NCI-H82 treated with DMSO at 0.1 percent for 48 hours (cell line): ENCODE measurements around the gene CPNE5.

Experiments
- DNase-seq: peaks from one replicate; lab custom pipeline; 2025; ENCODE audit not compliant: unreplicated experiment; lab: John Stamatoyannopoulos, UW

Gene CPNE5

GRCh38 chr6:36858407-36858981 is 19.2 kb upstream of the CPNE5 start:
- no peak for DNase-seq

GRCh38 chr6:36857325-36857724 is 18.1 kb upstream of the CPNE5 start:
- no peak for DNase-seq

- DNase-seq: no peak
These were observed 17.0 kb upstream of the CPNE5 start for GRCh38 chr6:36856277-36856676.

GRCh38 chr6:36855750-36856149 is 16.5 kb upstream of the CPNE5 start:
- no peak for DNase-seq

- no peak for DNase-seq
These were observed 14.1 kb upstream of the CPNE5 start for GRCh38 chr6:36853325-36853724.

GRCh38 chr6:36852481-36853147 is 13.4 kb upstream of the CPNE5 start:
- DNase-seq: no peak

- DNase-seq: no peak
These were observed 12.4 kb upstream of the CPNE5 start for GRCh38 chr6:36851626-36852025.

- peak; percentile 53 for DNase-seq
These were observed 11.9 kb upstream of the CPNE5 start for GRCh38 chr6:36851149-36851614.

GRCh38 chr6:36850021-36850420 is 10.8 kb upstream of the CPNE5 start:
- peak; percentile 72 for DNase-seq

GRCh38 chr6:36848658-36849441 is 9.6 kb upstream of the CPNE5 start:
- peak; percentile 83 for DNase-seq

- DNase-seq: no peak
These were observed 8.7 kb upstream of the CPNE5 start for GRCh38 chr6:36847991-36848390.

GRCh38 chr6:36847152-36847551 is 7.9 kb upstream of the CPNE5 start:
- peak; percentile 83 for DNase-seq

GRCh38 chr6:36845233-36845632 is 6.0 kb upstream of the CPNE5 start:
- no peak for DNase-seq

- peak; percentile 24 for DNase-seq
These were observed 5.3 kb upstream of the CPNE5 start for GRCh38 chr6:36844232-36845170.

- no peak for DNase-seq
These were observed 3.9 kb upstream of the CPNE5 start for GRCh38 chr6:36843170-36843569.

- DNase-seq: no peak
These were observed 2.5 kb upstream of the CPNE5 start for GRCh38 chr6:36841756-36842155.

GRCh38 chr6:36840432-36841403 is 1.5 kb upstream of the CPNE5 start:
- no peak for DNase-seq

GRCh38 chr6:36839749-36840431 is 646 bp upstream of the CPNE5 start:
- peak; percentile 11 for DNase-seq

- no peak for DNase-seq
These were observed 1.6 kb downstream of the CPNE5 start for GRCh38 chr6:36837686-36838085.
